Measurements from ENCODE around the gene FAAP20.

DNA sequence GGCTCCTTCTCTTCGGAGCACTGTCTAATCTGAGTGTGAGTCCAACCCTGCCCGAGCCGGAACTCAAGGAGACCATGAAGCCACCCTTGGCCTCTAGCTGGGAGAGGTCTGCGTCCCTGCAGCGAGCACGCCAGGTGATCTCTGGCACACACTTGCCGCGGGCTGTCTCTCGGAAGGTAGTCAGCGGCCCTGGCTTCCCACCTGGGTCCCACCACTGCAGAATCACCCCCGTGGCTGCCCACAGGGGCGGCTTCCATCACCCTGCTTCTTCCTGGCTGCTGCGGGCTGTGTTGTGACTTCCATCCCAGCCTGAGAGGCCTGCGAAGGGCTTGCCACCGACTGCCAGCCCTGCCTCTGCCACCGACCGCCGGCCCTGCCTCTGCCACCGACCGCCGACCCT is 17.0 kb downstream of the FAAP20 start:
- TF ChIP-seq EZH2 (IDR thresholded peaks at IDR 0.05; ENCODE audit: insufficient read depth, poor library complexity, severe bottlenecking) (no peak), EZH2phosphoT487 (IDR thresholded peaks at IDR 0.05; ENCODE audit: insufficient read depth, low read depth) (no peak)
